Measurements from ENCODE around the gene RGPD6.
"Not testable (repeated sequence)": the region's sequence is repeated elsewhere in the genome, so short reads cannot be mapped to it uniquely, and the experiment has no call there.

GRCh38 chr2:110477370-110477769, 99.7 kb downstream of the RGPD6 start:
- TF ChIP-seq, protein P1, sequence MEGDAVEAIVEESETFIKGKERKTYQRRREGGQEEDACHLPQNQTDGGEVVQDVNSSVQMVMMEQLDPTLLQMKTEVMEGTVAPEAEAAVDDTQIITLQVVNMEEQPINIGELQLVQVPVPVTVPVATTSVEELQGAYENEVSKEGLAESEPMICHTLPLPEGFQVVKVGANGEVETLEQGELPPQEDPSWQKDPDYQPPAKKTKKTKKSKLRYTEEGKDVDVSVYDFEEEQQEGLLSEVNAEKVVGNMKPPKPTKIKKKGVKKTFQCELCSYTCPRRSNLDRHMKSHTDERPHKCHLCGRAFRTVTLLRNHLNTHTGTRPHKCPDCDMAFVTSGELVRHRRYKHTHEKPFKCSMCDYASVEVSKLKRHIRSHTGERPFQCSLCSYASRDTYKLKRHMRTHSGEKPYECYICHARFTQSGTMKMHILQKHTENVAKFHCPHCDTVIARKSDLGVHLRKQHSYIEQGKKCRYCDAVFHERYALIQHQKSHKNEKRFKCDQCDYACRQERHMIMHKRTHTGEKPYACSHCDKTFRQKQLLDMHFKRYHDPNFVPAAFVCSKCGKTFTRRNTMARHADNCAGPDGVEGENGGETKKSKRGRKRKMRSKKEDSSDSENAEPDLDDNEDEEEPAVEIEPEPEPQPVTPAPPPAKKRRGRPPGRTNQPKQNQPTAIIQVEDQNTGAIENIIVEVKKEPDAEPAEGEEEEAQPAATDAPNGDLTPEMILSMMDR (IDR thresholded peaks at IDR 0.05; ENCODE audit: low read depth, low read length, poor library complexity, severe bottlenecking): not testable (repeated sequence)
- not testable (repeated sequence) for TF ChIP-seq EZH2phosphoT487 (IDR thresholded peaks at IDR 0.05; ENCODE audit: borderline replicate concordance, low read length)

Data from DOHH2 (cell line).